Activated naive CD8-positive, alpha-beta T cell treated with anti-CD3 and anti-CD28 coated beads, Interleukin-2, amount 50 U/mL, for 16 hours (primary cell): Measurements from ENCODE around the gene FUT9.
"Not testable (repeated sequence)": the region's sequence is repeated elsewhere in the genome, so short reads cannot be mapped to it uniquely, and the experiment has no call there.

Experiments used
- DNase-seq: peaks from one replicate; pipeline ENCODE4 v3.0.0-alpha.2; 2020; ENCODE audit warnings: low read depth, low spot score

FUT9 gene

DNA sequence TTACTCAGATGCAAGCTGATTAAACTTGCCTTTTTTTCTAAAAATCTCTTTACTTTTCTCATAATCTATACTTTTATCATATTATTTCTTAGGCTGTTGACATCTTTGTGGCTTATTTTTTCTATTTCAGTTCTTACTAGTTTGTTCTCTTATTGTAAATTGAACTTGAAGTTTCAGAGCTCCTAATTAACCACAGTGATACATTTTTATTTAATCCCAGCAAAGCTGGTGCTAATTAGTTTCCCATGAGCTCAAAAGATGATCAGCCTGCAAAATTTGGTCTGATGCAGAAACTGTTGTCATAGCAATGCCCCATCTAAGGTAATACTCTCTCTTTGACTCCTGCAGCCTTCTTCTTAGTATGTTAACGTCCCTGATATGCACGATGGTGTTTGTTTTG is 170.3 kb downstream of the FUT9 start:
- no peak for DNase-seq

DNA sequence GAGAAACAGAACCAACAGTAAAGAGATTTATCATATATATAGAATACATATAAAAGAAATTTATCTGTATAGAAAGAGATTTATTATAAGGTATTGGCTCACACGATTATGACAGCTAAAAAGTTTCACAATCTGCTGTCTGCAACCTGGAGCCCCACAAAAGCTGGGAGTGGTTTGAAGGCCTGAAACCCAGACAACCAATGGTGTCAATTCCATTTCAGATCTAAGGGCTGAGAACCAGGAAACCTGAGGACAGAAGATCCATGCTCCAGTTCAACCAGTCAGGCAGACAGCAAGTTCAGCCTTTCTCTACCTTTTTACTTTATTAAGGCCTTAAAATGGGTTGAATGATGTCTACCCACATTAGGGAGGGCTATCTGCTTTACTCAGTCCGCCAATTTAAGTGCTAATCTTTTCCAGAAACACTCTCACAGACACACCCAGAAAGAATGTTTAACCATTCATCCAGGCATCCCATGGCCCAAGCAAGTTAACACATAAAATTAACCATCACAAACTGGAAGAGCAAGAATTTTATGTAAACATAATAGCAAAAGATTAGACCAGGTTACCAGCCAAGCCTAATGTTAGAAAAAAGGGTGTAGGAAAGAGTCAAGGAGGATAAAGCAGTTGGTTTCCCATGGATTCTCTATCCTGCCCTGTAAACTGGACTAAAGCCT is 170.9 kb downstream of the FUT9 start:
- no peak for DNase-seq

DNA sequence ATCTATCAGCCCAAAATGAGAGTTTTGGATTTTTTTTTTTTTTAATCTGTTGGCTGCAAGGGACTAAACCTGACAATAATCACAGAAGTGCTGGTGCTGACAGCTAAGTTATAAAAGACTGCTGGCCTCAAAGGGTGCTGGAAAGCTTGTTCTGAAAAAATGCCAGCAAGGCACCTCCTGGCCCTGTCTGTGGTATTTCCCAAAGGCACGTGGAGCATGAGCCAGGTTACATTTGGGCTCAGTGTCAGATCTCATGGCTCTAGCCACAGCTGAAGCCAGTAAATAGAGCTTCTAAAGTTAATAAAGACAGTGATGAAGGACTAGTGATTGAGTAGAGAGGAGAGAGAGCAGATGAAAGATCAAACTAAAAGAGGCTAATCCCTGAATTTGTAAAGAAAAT is 178.9 kb downstream of the FUT9 start:
- no peak for DNase-seq

DNA sequence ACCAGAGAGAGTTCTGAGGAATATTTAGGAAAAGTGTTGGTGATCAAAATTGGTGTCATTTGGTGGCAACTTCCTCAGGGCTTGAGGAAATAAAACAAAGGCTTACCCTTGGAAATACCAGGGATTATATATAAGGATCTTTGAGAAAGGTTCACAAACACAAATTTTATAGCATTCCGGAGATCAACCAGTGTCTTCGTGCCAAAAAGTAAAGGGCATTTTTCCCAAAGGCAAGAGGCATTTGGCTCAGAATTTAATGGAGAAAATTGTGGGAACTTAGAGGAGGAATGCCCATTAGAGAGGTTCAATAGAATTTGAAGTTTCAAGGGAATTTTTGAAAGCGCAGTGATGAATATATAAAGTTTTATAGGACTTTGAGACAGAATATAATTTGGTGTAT is 179.5 kb downstream of the FUT9 start:
- DNase-seq, result no peak

DNA sequence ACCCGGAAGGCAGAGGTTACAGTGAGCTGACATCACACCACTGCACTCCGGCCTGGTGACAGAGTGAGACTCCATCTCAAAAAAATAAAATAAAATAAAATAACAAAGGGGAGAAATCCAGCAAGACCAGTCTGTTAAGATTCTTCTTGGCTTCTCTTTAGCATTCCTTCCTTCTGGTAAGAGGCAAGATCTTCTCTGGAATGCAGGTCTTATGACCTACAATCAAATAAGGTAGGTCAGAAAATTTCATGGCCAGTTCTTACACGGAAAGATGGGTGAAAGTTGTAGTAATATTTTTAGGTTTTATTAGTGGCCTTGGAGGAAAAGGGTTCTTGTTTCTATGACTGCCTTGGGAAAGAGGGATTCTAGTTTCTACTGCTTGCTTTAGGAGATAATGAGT is 180.9 kb downstream of the FUT9 start:
- no peak for DNase-seq

DNA sequence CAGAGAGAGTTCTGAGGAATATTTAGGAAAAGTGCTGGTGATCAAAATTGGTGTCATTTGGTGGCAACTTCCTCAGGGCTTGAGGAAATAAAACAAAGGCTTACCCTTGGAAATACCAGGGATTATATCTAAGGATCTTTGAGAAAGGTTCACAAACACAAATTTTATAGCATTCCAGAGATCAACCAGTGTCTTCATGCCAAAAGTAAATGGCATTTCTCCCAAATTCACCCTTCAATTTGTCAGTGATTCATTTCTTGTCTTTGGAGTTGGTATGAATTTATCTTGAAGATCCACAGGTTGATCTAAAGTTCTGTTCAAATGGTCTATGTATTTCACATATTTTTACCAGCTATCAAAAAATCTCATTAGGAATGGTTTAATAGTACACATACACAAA is 181.5 kb downstream of the FUT9 start:
- no peak for DNase-seq

DNA sequence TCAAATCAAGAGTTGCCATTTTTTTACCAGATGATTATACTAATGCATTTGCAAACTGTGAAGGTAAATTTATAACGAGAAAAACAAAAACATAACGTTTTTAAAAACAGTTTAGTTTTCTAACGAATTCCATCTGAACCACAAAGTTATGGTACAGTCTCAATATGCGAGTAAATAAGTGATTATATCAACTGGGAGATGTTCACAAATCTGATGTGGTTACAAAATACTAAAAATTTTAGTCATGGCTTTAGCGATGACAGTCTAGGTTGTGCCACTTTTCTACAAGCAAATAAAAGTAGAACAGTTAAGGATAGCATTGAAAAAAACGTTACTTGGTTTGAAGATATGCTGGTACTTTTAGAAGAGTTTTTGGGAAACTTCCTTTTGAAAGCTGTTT is 186.8 kb downstream of the FUT9 start:
- DNase-seq, result no peak

DNA sequence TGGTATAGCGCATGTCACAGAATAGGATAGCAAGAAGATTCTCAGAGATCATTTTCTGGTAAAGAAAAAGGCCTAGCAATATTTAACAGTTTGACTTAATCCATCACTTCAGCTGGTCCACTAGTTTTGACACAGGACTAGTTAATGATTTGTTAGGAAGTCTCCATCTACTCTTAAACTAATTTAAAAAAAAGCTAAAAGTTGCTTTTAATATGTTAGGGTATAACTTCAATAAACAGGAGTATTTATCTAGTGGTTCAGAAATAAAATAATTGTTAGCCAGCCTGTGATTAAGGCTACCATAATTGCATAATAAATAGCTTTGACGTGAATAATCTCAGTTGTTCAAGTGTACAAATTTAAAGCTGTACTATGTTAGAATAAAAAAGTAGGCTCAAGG is 195.6 kb downstream of the FUT9 start:
- DNase-seq, result no peak

DNA sequence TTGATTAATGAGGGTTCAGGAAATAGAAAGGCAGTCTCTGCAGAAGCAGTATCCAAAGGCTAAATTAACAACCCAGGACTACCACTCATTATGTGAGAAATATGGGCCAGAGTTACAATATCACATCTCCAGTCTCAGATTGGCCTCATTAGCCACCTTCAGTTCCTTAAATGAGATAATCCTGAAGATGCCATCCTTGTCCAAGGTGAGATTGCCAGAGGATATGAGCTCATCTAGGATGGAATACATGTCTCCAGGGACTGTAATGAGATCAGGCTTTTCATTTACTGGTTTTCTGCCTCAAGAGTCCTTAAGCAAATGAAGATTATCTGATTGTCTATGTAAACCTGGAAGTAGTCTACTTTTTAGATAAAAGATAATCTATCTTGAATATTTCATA is 196.3 kb downstream of the FUT9 start:
- DNase-seq, result no peak

DNA sequence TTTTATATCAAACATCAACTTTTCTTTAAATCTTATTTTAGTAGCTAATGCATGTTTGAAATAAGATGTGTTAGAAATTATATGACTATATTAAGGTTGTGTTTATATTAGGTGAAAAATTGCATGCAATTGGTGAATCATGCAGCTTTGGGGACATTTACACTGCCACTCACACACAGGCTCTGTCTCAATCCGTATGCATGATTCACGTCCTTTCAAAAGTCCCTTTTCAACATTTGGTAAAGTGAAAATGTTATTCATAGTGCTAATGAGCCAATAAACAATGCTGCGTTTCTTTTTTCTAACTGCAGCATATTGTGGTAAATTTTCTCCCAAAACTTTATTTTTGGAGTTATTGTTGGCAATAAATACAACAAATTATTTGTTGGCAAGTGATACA is 198.0 kb downstream of the FUT9 start:
- DNase-seq, result no peak

DNA sequence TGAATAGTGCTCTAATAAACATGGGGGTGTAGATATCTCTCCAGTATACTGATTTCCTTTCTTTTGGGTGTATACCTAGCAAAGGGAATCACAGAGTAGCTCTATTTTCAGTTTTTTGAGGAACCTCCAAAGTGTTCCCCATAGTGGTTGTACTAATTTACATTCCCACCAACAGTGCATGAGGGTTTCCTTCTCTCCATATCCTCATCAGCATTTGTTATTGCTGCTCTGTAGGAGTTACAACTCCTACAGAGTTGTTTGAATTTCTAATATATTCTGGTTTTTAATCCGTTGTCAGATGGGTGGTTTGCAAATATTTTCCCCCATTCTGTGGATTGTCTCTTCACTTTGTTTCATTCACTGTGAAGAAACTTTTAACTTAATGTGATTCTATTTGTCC is 207.9 kb downstream of the FUT9 start:
- no peak for DNase-seq

DNA sequence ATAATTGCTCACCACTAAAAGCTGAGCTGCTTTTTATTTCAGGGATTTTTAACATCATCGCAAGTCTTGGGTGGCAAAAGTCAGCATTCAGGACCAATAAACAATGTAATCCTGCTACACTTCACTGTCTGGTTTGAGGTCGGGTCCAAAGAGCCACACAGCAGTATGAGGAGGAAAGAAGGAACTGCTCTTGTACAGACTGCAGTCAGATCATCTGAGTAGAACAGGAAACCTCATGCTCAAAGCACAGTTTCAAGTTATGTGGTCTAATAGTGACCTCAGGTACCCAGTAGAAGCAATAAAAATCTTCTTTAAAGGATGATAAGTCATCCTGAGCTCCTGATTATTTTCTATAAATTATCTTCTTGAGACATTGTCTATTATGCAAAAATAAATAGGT is 211.4 kb downstream of the FUT9 start:
- DNase-seq, result no peak

DNA sequence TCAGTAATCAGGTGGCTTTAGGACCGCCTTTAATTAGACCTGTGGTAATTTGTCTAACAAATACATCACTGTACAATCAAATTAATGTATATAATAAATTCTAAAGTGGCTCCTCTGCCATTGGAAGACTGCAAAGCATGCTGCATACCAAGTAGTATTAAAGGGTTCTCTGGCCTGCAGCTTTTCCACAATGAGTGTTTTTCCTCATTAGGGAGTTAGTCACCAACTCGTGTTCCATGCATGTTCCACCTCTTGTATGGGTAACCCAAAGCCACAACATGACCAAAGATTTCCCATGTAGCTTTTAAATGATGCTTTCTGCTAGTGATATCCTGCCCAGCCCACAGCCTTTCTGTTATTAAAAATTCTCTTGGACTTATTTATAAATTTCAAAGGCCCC is 218.7 kb downstream of the FUT9 start:
- DNase-seq, result no peak

DNA sequence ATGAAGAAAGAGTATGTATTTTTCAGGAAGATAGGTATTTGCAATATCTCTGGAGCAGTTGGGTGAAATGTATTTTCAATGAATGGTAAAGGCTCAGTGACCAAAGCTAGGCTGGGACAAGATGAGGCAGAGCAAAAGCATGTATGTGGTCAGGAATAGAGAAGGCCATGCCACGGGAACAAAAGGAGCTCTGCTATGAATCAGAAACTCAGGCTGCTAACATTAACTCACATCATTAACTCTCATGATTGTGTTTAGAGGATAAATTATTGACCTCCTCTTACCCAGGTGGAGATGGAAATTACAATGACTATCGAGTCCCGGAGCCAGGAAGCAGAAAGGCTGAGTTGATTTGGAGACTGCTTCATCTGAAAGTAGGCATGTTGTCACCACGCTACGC is 220.2 kb downstream of the FUT9 start:
- DNase-seq, result no peak

DNA sequence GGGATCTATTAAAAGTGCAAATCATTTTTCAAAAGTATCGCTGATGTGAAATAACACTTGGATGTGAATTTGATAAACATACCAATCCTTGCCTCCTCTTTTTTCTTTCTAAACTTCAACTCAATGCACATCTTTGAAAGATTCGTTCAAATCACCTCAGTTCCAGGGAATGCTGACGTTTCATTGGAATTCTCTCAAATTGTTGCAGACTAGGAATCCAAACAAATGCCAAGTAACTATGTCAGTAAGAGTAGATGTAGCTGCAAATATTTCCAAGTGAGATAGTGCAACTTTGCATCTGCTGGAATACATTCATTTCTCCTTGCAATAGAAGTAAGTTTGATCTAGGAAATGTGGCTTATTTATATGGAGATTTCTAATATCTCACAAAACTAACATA is 220.7 kb downstream of the FUT9 start:
- no peak for DNase-seq

DNA sequence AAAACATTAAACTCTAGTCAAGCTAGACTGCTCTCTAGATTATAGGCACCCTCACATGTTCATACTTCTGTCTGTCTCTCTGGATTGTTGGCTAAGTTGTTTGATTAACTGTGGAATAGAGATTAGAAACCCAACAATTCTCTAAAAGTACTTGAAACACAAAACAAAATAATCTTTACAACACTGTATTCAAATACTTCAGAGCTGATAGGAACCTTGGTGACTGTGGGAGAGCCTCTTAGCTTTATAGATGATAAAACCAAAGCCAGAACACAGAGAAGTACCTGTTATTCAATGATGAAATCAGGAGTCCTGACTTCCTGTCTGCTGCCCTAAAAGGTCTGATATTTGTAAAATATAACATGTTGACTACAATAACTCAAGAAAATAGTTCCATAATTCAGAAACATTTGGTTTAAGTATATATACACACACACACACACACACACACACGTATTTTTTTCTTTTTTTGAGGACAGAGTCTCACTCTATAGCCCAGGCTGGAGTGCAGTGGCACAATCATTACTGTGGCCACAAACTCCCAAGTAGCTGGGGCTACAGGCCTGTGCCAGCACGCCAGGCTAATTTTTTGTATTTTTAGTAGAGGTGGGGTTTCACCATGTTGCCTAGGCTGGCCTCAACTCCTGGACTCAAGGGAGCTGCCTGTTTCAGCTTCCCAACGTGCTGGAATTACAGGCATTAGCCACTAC is 222.0 kb downstream of the FUT9 start:
- DNase-seq, result no peak

DNA sequence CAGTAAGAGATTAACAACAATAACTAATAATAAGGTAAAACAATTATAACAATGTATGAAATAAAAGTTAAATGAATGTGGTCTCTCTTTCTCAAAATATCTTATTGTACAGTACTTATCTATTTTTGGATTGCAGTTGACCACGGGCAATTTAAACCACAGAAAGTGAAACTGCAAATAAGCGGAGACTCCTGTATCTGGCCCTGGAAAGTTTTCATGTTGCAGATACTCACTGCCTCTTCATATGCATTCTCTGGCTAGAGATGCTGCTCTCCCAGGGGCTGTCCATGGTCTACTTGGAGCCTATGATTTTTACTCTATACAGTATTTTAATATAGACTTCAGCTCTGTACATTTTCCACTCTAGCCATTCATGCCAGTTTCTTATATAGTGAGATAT is 230.8 kb downstream of the FUT9 start:
- no peak for DNase-seq

DNA sequence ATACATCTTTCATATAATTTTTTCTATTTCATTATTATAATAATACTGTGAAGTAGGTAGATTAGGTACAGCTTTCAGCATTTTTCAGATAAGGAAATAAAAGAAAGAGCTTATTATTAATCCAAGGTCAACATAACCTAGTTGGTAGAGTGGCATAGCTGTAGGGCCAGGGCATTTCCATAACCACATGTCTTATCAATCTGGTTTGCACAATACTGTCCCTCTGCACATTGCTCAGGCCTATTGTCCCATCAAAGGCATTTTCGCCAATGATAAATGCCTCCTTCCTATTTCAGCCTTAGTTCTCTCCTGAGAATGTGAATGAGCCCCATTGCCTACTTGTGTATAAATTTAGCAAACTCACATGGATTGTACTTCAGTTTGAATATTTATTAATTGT is 234.0 kb downstream of the FUT9 start:
- no peak for DNase-seq

DNA sequence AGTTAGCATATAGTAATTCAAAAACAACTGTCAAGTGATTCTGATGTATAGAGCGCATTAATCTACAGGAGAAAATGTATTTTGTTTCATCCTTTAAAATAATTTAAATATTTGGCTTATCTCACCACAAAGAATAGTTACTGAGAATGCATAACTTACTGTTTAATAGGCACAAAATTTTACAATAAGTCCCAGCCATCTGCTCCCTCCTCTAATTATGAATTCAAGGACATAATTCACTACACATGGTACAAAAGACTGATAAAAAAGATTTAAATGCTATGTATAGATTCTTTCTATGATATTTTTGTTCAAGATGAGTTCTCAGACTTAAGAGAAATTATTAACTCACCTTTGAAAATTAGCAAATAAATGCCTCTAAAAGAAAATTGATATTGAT is 242.0 kb downstream of the FUT9 start:
- DNase-seq, result no peak

DNA sequence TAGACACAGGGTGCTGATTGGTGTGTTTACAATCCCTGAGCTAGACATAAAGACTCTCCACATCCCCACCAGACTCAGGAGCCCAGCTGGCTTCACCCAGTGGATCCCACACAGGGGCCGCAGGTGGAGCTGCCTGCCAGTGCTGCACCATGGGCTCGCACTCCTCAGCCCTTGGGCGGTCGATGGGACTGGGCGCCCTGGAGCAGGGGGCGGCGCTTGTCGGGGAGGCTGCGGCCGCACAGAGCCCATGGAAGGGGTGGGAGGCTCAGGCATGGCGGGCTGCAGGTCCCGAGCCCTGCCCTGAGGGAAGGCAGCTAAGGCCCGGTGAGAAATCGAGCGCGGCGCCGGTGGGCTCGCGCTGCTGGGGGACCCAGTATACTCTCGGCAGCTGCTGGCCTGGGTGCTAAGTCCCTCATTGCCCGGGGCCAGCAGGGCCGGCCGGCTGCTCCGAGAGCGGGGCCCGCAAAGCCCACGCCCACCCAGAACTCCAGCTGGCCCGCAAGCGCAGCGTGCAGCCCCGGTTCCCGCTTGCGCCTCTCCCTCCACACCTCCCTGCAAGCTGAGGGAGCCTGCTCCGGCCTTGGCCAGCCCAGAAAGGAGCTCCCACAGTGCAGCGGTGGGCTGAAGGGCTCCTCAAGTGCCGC is 245.1 kb downstream of the FUT9 start:
- not testable (repeated sequence) for DNase-seq
